ENCODE measurements around the gene PIP5KL1.

- TF ChIP-seq CTCF (conservative IDR thresholded peaks at IDR 0.05; ENCODE audit: low read length) (no peak), EZH2phosphoT487 (IDR thresholded peaks at IDR 0.05; ENCODE audit: borderline replicate concordance) (no peak)
Measured at GRCh38 chr9:127893392-127893791, 37.2 kb downstream of the PIP5KL1 start.
